ENCODE data around the gene LAMA1.

Gene LAMA1

GRCh38 chr18:7037470-7037869 lies 80.1 kb downstream of the LAMA1 start:
- DNase-seq: no peak

GRCh38 chr18:7035807-7036206 lies 81.8 kb downstream of the LAMA1 start:
- no peak for DNase-seq

- no peak for DNase-seq
Measured at GRCh38 chr18:7034924-7035323, 82.7 kb downstream of the LAMA1 start.

- no peak for DNase-seq
Measured at GRCh38 chr18:7032537-7032936, 85.1 kb downstream of the LAMA1 start.

- DNase-seq: no peak
Measured at GRCh38 chr18:7028625-7029024, 89.0 kb downstream of the LAMA1 start.

GRCh38 chr18:7025194-7025593 lies 92.4 kb downstream of the LAMA1 start:
- DNase-seq: no peak

- DNase-seq: no peak
Measured at GRCh38 chr18:7023581-7023980, 94.0 kb downstream of the LAMA1 start.

GRCh38 chr18:7023063-7023580 lies 94.5 kb downstream of the LAMA1 start:
- DNase-seq: no peak

- DNase-seq: no peak
Measured at GRCh38 chr18:7021994-7022840, 95.4 kb downstream of the LAMA1 start.

- DNase-seq: no peak
Measured at GRCh38 chr18:7020995-7021777, 96.4 kb downstream of the LAMA1 start.

GRCh38 chr18:7017013-7017412 lies 100.6 kb downstream of the LAMA1 start:
- DNase-seq: no peak

- DNase-seq: no peak
Measured at GRCh38 chr18:7011142-7011541, 106.5 kb downstream of the LAMA1 start.

GRCh38 chr18:7004009-7004408 lies 113.6 kb downstream of the LAMA1 start:
- DNase-seq: no peak

GRCh38 chr18:7002107-7002506 lies 115.5 kb downstream of the LAMA1 start:
- DNase-seq: no peak

- DNase-seq: no peak
Measured at GRCh38 chr18:7000484-7001096, 117.0 kb downstream of the LAMA1 start.

GRCh38 chr18:6997808-6998207 lies 119.8 kb downstream of the LAMA1 start:
- DNase-seq: no peak

- DNase-seq: no peak
Measured at GRCh38 chr18:6994771-6995430, 122.7 kb downstream of the LAMA1 start.

GRCh38 chr18:6994056-6994770 lies 123.4 kb downstream of the LAMA1 start:
- DNase-seq: no peak

GRCh38 chr18:6992761-6993160 lies 124.8 kb downstream of the LAMA1 start:
- DNase-seq: no peak

GRCh38 chr18:6983366-6983765 lies 134.2 kb downstream of the LAMA1 start:
- no peak for DNase-seq

GRCh38 chr18:6982398-6982797 lies 135.2 kb downstream of the LAMA1 start:
- no peak for DNase-seq

GRCh38 chr18:6980363-6980762 lies 137.2 kb downstream of the LAMA1 start:
- no peak for DNase-seq

Data from CD4-positive, alpha-beta T cell treated with Interleukin-4 for 1 hour (primary cell).